Hematopoietic multipotent progenitor cell (in vitro differentiated cells): Measurements from ENCODE around the gene DOCK4. TPM values are rescaled to one million over a fixed set of nuclear protein-coding genes. Genes with fewer than 3 reads are reported as not detected.

ENCODE experiments used
- DNase-seq, 3 donors: peaks; one replicate each; pipeline ENCODE4 v3.0.0-alpha.2; 2011 to 2015; ENCODE audit warnings: low read depth in 2 of 3, low spot score in 2 of 3
- total RNA-seq: library from RNA; depleted of rRNA; stranded (reverse); fragments of >200 nt; gene quantifications from one replicate; pipeline ENCODE4 v1.2.3, GENCODE V29; 2012

DOCK4 gene
- total RNA-seq, 1 donor: 2.4 TPM

DNA sequence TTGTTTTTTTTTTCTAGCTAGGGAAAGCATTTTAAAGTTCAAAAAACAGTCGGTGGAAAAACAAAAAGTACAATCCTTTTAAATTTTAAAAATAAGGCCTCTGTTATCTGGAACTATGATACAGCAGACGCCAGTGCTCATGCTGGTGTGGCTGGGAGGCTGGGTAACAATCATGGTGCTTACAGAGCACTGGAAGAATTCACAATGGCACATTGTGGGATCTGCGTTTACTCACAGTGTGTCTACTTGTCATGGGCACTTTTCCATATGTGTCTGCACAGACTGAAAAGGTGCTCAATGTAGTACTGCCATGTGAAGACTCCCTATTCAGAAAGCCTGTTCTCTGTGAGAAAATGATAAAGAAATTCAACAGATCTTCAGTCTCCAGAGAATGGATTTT lies 365.7 kb downstream of the DOCK4 start:
- DNase-seq: no peak

DNA sequence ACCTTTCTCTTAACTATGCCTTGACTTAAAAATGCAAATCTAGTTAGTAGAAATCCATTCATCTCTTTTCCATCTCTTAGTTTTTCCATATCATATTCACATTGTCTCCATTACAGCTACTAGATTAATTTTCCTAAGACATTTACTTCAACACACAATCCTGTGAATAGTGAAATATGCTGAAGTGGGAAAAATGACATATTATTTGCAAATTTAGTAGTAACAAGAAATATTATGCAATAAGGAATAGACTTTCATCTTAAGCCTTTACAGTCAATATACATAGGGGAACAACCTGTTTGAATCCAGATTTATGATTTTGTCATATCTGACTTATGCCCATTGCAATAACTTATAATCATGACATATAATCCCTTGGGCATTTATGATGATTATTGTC lies 366.9 kb downstream of the DOCK4 start:
- no peak for DNase-seq

DNA sequence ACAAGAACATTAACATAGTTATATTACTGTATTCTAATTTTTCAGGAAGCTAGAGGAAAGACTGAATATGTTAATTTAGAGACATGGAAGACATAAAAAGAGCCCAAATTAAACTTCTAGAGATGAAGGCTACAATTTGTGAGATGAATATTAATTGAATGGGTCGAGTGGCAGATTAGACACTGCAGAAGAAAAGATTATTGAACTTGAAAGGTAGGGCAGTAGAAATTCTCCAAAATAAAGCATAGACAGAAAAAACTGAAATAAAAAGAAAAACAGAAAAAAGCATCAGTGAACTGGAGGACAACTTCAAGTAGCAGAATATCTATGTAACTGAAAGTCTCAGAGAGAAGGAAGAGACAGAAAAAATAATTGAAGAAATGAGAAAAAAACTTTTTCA lies 369.6 kb downstream of the DOCK4 start:
- DNase-seq: no peak

DNA sequence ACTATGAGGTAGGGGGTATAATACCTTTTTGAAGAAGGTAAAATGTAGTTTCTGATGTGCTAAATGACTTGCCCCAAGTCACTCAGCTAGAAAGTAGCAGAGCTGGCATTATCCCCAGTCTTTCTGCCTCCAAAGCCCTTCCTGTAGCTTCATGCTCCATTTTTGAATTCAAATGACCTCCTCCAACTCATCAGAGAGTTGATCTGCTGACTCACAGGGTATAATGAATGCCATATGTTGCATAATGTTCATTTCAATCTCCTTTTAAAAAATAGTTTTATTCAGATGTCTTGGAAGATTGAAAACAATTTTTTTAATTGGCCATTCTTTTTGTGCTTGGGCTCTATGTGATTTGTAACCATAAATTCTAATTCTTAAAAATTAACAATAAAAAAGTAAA lies 371.1 kb downstream of the DOCK4 start:
- DNase-seq: no peak

DNA sequence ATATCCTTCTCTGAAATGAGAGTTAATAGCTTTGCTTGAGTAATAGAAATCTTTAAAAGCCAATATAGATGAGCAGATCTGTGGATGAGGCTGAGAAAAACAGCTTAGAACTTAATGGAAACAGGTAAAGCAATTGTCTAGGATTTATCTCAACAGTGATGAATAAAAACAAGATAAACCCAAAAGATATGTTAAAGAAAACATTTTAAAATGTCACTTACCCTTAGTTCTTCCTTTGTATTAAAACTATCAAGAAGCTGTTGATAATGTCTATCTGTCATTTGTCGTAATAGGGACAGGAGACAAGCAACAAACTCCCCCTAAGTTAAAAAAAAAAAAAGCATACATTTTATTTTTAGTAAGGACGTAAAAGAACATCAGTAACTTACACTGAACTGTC lies 371.8 kb downstream of the DOCK4 start:
- DNase-seq: no peak

DNA sequence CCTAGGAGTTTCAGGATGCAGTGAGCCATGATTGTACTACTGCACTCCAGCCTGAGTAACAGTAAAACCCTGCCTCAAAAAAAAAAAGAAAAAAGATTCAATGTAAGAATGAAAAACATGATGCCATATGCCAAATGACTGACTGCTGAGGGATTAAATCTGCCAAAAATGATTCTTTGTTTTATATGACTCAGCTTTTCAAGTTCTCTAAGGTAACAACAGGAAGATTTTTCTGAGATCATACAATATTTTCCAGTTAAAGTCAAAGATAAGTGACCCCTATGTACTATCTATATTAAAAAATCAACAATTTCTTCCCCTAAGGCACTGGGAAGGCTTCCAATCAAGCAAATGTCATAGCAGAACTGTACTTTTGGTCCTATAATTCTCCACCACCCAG lies 372.7 kb downstream of the DOCK4 start:
- DNase-seq: no peak

DNA sequence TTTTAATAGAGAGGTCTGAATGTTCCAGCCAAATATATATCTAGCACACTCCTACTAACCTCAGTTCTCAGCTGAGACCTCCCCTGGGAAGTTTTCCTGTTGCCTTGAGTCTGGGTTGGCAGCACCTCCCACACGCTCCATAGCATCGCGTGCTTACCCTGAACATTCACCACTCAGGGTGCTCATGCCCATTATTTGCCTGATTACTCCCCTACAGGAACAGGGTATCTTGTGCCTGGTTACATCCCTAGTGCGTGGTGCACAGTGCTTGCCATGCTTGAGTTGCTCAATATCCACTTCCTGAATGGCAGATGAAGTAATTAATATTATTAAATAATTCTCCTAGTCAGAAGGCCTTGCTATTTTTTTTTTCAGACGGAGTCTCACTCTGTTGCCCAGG lies 374.0 kb downstream of the DOCK4 start:
- no peak for DNase-seq

DNA sequence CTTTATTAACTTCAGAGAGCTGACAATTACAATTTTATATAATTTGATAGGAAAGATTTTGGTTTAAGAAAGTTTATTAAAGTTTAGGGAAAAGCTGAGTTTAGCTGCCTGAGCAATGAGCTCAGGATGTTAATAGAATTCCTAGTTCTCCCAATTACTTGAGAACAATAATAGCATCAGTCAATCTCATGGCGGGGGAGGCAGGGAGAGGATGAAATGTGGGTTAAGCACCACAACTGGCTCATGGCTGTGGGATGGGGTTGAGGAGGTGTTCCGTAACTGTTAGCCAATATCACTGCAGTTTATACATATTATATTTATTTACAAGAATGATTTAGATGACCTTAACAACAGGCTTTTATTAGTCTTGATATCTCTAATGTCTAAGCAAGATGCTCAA lies 377.0 kb downstream of the DOCK4 start:
- no peak for DNase-seq

DNA sequence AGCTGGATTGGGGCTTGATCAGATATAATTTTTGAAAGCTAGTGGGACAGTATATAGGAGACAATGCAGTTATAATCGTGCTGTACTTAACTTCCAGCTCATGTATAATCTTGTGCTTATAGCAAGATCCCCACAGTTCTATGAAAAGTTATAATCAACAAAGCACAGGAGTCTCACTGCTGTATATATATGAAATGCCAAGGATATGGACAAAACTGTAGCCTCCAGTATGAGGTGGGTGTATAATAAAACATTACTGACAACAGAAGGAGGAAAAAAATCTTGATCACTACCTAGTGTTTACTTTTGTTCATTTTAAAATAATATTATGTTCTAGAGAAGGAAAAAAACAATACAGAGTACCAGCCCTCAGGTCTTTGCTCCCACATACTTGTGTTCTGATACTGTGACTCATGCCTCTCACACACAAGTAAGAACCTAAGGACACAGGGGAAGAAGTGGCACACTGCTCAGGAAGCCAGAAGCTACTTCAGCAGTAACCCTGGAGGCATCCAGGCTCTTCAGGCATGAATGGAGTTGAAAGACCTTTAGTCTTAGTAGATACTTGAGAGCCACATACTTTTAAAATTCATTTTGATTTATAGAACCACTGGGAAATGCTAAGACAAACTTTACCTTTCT lies 378.2 kb downstream of the DOCK4 start:
- no peak for DNase-seq

DNA sequence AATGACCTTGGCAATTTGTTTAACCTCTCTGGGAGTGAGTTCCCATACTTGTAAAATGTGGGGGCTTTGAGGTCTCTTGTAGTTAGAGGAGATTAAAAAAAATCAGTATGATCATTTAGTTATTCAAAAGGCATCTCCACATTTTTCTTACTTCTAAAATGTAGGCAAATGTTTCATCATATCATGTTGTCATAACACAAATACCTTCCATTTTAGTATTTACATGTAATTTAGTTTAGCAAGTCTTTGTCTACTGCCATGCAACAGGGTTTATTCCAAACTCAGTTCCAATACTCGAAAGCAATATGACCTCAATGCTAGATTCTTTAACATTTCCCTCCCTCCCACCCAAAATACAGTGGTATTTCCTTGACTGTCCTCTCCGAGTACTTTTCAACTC lies 381.2 kb downstream of the DOCK4 start:
- no peak for DNase-seq

DNA sequence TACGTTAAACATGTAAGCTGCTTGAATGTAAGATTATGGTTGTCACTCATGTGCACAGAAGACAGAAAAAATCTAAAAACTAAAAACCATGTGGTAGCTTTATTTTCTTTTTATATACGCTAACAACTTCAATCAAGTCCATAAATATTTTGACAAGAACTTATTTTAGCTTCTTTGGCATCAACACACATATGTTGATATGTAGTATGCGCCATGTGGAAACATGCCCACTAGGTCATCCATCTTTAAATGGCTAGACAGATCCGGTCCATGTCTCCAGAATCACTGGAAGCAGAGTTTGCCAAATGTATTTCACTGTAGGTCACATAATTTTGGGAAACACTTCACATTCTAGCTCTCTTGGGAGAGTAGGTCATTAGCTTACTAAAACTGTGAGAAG lies 382.4 kb downstream of the DOCK4 start:
- no peak for DNase-seq

DNA sequence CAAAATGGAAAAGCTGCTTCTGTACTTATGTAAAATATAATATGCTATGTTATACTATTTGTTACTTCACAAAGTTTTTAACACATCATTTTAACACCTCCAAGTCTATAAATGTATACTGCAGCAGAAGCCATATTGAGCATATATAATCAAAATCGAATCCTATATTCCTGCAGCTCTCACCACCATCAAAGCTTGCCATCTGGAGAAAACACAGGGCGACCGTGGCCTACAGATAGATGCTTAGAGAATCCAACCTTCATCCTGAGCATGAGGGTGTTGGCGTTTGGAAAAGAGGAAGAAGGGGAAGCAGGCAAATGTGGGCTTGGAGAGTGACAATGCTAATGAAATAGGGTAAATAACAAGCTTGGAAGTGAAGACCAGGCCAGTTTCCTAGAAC lies 385.2 kb downstream of the DOCK4 start:
- DNase-seq: no peak

DNA sequence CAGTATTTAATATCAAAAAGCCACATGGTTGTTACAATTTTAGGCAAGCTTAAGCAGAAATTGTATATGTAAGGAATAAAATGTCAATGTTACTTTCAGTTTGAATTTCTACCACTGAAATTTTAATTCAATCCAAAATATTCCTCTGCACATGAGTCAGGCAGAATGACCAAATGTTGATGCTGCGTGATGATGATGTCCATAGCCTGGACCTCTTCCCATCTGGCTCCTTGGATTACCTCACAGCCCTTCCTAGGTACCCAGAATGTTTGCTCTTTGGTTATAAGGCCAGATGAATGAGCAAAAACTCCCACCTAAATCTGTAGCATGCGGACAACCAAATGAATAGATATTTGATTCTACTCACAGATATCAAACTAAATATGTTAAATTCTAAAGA lies 385.6 kb downstream of the DOCK4 start:
- no peak for DNase-seq

DNA sequence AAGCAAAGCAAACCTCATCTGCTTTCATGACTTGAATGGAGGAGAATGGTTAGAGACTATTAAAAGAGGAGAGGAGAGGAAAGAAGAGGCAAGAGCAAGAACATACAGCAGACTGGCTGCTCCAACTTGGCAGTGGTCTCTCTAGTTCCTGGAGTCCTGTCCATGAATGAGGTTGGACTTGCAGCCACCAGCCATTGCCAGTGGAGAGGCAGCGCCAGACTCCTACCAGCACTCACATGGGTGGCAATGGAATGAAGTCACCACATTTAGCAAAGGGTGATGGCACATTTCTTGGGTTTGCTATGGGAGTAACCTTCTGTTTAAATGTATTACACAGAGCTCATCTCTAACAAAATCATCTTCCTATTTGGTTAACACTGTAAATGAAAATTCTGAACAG lies 386.1 kb downstream of the DOCK4 start:
- no peak for DNase-seq

DNA sequence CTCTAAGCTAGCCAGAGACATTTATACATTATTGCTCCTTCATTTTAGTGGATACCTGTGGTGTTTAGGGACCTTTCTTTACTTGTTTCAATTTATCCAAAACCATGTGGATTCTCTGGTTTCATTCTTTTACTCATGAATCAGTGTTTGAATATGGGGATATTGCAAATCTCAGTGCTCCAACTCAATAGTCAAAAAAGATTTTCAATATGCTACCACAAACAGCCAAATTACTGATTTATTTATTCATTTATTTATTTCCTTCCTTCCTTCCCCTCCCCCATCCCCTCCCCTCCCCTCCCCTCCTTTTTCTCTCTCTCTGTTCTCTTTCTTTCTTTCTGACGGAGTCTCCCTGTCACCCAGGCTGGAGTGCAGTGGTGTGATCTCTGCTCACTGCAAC lies 390.8 kb downstream of the DOCK4 start:
- no peak for DNase-seq

DNA sequence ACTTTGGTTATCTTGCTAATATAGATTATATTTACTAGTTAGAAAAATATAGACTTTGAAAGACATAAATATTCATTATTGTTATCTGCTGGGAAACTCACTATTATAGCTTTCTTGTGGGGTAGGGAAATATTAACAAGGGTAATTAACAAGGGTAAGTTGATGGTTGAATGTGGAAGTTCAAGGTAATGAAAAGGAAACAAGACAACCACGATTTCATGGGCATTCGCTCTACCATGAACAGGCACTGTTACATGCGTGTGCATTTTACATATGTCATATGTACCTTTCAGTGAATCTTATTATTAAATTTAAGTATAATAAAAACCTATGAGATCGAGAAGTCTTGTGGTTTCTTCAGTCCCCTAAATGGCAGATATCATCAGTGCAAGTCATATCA lies 392.9 kb downstream of the DOCK4 start:
- no peak for DNase-seq

DNA sequence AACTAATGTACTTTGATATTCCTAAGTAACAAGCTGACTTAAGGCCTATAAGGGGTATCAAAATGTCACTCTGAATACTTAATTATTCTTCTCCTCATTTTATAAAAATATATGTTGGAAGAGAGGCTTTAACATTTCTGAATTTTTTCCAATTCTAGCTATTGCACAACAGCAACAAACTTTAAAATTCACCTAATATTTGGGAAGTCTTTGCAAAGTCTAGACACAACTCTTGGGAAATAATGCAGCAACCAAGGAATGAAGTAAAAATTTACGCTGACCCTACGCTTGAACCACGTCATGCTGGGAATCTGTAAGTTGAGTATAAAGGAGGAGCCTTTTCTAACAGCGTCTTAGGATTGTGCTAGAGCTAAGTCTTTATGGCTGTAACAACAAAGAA lies 400.0 kb downstream of the DOCK4 start:
- no peak for DNase-seq

DNA sequence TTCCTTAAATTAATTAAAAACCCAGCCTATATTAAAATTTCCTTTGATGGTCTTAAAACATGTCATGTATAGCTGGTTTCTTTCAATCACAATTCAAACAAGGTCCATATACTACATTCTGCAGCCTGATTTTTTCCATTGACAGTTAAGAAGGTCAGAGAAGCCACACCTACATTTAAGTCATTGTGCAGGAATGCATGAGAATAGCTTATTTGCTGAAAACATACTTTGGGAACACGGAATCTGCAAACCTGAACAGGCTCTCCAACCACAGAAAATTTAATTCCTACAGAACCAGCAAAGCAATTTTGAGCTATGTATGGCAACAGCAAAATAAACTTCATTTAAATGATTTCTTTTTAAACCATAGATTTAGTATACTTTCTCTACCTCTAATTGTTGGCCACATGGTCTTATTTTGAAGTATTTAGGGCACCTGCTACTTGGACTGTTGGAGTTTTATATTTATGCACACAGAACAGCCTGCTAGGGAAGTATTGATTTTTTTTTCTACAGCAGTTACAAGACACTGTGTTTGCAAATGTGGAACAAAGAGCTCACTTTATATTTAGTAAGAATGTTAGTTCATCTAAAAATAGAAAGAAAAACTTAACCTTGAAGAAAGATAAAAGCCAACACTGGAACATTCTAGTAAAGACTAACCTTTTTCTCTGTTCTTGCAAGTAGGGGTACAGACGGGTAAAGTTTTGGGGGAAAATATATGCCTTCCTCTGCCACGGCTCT lies 403.0 kb downstream of the DOCK4 start:
- DNase-seq: no peak

DNA sequence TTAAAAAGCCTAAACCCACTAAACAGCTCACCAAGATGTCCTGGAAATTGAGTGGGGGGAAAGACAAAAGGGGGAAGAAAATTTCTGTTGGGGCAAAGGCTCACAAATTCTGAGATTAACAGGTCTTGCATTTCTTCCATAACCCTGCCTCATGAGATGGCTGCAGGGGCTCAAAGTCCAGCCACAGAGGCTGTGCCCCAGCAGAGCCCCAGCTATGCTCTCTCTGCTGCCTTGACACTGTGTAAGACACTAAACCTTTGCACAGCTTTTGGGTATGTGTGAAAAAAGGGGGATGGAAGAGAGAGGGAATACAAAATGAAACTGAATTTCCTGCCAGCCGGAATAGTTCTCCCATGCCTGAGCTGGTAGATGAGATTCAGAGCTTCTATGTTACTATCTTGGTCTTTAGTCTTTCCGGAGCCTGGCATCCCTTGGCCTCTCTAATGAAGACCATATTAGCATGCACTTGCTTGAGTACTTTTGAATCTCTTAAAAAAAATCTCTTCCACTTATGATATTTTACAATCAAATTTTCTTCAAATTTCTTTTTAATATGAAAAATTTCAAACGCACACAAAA lies 403.9 kb downstream of the DOCK4 start:
- DNase-seq: no peak

DNA sequence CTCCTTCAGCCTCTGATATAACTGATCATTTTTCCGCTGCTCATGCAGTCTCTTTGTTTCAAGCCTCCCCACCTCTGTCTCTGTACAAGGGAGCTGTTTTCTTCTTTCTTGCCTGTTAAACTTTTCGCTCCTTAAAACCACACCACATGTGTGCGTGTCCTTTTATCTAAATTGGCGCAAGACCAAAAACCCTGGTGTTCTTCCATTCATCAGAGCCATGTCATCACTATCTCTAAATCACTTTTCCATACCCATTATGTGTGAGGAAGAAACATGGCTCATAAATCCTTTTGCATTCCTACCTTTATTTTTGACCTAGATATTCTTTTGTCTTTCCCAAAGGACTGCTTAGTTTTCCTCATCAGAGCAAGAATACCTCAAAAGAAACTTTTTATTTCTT lies 404.9 kb downstream of the DOCK4 start:
- DNase-seq: no peak

DNA sequence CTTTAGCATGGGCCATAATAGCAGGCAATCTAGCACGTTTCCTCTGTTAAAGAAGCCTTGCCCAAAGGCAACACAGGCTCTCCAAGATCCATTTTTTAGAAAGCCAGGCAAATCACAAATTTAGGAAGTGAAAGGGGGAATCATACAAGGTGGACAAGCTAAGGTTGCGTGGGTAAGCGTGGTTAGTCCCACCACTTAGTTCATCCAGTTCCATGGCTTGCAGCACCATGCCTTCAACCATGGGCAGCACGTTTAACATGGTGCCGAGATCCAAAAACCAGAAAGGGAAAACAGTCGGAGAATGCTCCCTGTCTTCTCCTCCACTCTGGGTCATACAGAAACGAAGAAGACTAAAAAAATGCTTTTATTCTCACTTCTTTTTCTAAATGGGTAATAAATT lies 409.5 kb downstream of the DOCK4 start:
- peak in 2 of 3 donors; percentile 12 to 35 for DNase-seq

DNA sequence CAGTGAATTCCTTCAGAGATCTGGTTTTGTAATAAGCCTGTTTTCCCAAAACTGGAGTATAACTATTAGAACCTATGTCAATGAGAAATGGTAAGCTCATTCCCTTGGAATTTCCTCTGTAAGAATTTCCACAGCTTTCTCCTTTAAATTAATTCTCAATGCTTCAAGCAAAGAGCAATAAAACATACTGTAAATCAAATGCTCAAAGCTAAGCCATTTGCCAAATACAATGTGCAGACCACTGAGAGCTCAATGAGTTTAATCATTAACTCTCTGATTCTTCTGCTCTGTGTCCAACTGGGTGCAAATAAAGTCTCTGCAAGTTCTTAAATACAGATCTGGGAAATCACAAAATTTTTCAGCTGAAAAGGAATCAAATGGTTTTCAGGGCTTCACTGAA lies 416.3 kb downstream of the DOCK4 start:
- no peak for DNase-seq

DNA sequence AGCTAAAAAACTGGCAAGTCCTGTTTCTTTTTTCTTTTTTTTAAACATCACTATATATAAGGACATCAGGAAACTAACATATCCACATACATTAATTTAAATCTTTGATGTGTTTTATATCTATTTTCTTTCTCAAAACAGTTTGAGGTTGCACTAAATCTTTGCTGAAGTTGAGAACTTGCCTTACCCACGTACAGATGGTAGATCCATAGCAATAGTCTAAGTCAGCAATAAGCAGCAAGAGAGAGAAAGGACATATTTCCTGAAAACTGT lies 417.2 kb downstream of the DOCK4 start:
- no peak for DNase-seq
